Chondrocyte (in vitro differentiated cells): ENCODE results near the gene SUCLA2. TPM values are rescaled to one million over a fixed set of nuclear protein-coding genes. Genes with fewer than 3 reads are reported as not detected.

Experiments
- DNase-seq: peaks from one replicate; pipeline ENCODE4 v3.0.0; 2021; ENCODE audit warnings: mixed read lengths, low spot score
- H3K27ac Mint-ChIP-seq: one replicate; pipeline ENCODE4 v1.8.0; 2021; ENCODE audit warnings: mild to moderate bottlenecking, moderate library complexity, mixed read lengths; ENCODE audit not compliant: unreplicated experiment
- H3K27me3 Mint-ChIP-seq: 2 replicates; pipeline ENCODE4 v1.8.0; 2021; ENCODE audit warnings: low read depth, mixed read lengths
- H3K36me3 Mint-ChIP-seq: 2 replicates; pipeline ENCODE4 v1.8.0; 2021; ENCODE audit warnings: low read depth, mixed read lengths
- H3K4me1 Mint-ChIP-seq: 2 replicates; pipeline ENCODE4 v1.8.0; 2021; ENCODE audit warnings: low read depth, mild to moderate bottlenecking, mixed read lengths
- H3K4me3 Mint-ChIP-seq: one replicate; pipeline ENCODE4 v1.8.0; 2021; ENCODE audit warnings: mild to moderate bottlenecking, moderate library complexity, mixed read lengths; ENCODE audit not compliant: unreplicated experiment
- H3K9me3 Mint-ChIP-seq: 2 replicates; pipeline ENCODE4 v1.8.0; 2021; ENCODE audit warnings: low read depth, mixed read lengths
- CTCF ChIP-seq: fragments of 200-600 bp; sonication (generic); IDR thresholded peaks from 2 replicates; pipeline ENCODE4 v1.5.0; 2021; ENCODE audit warnings: antibody characterized with exemption, mild to moderate bottlenecking, moderate library complexity
- total RNA-seq: library from RNA; stranded (reverse); gene quantifications from 3 replicates; pipeline ENCODE4 v1.2.1, GENCODE V29; 2021

Gene SUCLA2
- total RNA-seq, 1 donor from 2014 or later = 33.0 TPM

GRCh38 chr13:47999973-48000372 lies 1.1 kb downstream of the SUCLA2 start:
- Mint-ChIP-seq H3K4me1 (peaks cover 32% of the 10 kb centered on the region), H3K36me3 (no peaks in the 10 kb centered on the region), H3K4me3 (peak overlapping the region; percentile 97), H3K9me3 (no peaks in the 10 kb centered on the region), H3K27me3 (no peaks in the 10 kb centered on the region), H3K27ac (no peak overlapping the region)
- no peak for TF ChIP-seq CTCF
- no peak for DNase-seq

GRCh38 chr13:47997384-47997783 lies 3.7 kb downstream of the SUCLA2 start:
- DNase-seq = no peak
- no peak for TF ChIP-seq CTCF
- peaks cover 32% of the 10 kb centered on the region for H3K4me1 Mint-ChIP-seq
- H3K4me3 Mint-ChIP-seq = no peak overlapping the region
- H3K27me3 Mint-ChIP-seq = no peaks in the 10 kb centered on the region
- H3K27ac Mint-ChIP-seq = peak overlapping the region; percentile 13
- no peaks in the 10 kb centered on the region for H3K9me3 Mint-ChIP-seq
- peaks cover 6% of the 10 kb centered on the region for H3K36me3 Mint-ChIP-seq

GRCh38 chr13:47991859-47992258 lies 9.2 kb downstream of the SUCLA2 start:
- no peak overlapping the region for H3K27ac Mint-ChIP-seq
- no peak for DNase-seq
- no peaks in the 10 kb centered on the region for H3K27me3 Mint-ChIP-seq
- no peak for TF ChIP-seq CTCF
- H3K4me1 Mint-ChIP-seq = no peaks in the 10 kb centered on the region
- no peaks in the 10 kb centered on the region for H3K9me3 Mint-ChIP-seq
- peaks cover 16% of the 10 kb centered on the region for H3K36me3 Mint-ChIP-seq
- no peak overlapping the region for H3K4me3 Mint-ChIP-seq

GRCh38 chr13:47990920-47991466 lies 10.1 kb downstream of the SUCLA2 start:
- DNase-seq = no peak
- H3K27me3 Mint-ChIP-seq = no peaks in the 10 kb centered on the region
- no peak overlapping the region for H3K27ac Mint-ChIP-seq
- H3K9me3 Mint-ChIP-seq = no peaks in the 10 kb centered on the region
- H3K4me3 Mint-ChIP-seq = no peak overlapping the region
- H3K4me1 Mint-ChIP-seq = no peaks in the 10 kb centered on the region
- TF ChIP-seq CTCF = no peak
- H3K36me3 Mint-ChIP-seq = peaks cover 22% of the 10 kb centered on the region

- Mint-ChIP-seq H3K4me3 (no peak overlapping the region), H3K27me3 (no peaks in the 10 kb centered on the region), H3K4me1 (no peaks in the 10 kb centered on the region), H3K9me3 (no peaks in the 10 kb centered on the region), H3K36me3 (peaks cover 26% of the 10 kb centered on the region), H3K27ac (no peak overlapping the region)
- no peak for DNase-seq
- no peak for TF ChIP-seq CTCF
These were observed 10.6 kb downstream of the SUCLA2 start for GRCh38 chr13:47990427-47990826.
